Activated naive CD4-positive, alpha-beta T cell (primary cell): Measurements from ENCODE around the gene AMOT.
A peak's percentile ranks its signal among the peaks of the same experiment; 100 is the strongest.
"Not testable (repeated sequence)": the region's sequence is repeated elsewhere in the genome, so short reads cannot be mapped to it uniquely, and the experiment has no call there.

ENCODE experiments used
- DNase-seq, 4 experiments: peaks; one replicate each; lab custom pipeline; 2025; lab: John Stamatoyannopoulos, UW

Gene AMOT

GRCh38 chrX:112840382-112841113 lies at the start of gene AMOT:
Gene AMOT (minus strand): TSS chrX:112840831. CDS start chrX:112823126, 17,705 bp downstream.
- DNase-seq, result peak; percentile 1 to 27 (median 9)

- no peak for DNase-seq
These were observed 48.8 kb upstream of the AMOT start for GRCh38 chrX:112889400-112889799.

GRCh38 chrX:112888916-112889315 lies 48.3 kb upstream of the AMOT start:
- no peak for DNase-seq

DNA sequence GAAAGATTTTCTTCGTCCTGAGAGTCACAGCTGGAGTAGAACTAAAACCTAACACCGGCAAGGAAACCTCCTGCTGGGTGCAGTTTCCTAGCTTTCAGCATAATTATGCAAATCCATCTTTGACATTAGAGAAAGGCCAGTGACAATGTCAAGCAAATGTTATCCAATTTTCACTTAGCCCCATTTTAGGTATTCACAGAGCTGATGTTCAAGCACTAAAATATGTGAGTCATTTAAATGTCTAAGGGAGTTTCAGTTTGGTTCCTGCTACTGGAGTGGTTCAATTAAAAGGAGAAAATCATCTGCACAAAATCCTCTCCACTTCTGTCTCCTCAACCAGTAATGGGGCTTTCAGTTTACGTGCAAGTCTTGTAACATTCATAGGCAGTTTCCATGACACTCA lies 37.1 kb upstream of the AMOT start:
- no peak for DNase-seq

- no peak for DNase-seq
These were observed 34.0 kb upstream of the AMOT start for GRCh38 chrX:112874614-112875013.

DNA sequence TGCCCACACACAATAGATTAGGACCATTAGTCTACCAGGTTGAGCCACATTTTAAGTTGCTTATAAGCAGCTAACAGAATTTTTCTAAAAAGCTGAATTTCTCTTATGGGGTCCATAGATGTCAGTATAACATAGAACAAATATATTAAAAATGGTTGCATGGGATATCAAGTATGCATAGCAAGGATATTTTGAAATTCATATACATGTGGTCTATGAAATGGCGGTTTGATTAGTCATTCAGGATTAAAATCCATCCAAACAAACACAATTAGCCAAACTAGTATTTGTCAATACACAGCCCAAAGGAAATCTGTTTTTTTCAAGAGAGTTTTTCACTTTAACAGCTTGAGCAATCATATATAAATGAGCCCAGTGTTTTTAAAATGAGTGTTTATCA lies 33.5 kb upstream of the AMOT start:
- no peak for DNase-seq

- no peak for DNase-seq
These were observed 28.0 kb upstream of the AMOT start for GRCh38 chrX:112868586-112868985.

GRCh38 chrX:112867570-112867969 lies 26.9 kb upstream of the AMOT start:
- DNase-seq, result no peak

DNA sequence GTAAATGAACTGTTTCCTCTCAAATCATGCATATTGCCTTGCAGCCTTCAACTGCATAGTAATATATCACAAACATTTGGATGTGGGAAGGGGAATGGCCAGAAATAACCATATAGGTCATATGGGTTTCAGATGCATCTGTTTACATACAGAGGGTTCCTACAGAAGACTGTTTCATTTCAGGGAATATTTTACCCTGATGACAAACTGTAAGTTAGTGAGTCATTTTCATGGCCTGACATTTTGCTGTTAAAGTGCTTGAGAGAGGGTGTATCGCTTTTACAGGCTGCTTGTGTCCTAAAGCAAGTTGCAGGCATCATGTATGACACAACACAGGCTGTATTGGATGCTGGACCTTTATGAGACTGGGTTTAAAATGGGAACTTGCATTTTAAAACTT lies 25.5 kb upstream of the AMOT start:
- DNase-seq, result no peak

DNA sequence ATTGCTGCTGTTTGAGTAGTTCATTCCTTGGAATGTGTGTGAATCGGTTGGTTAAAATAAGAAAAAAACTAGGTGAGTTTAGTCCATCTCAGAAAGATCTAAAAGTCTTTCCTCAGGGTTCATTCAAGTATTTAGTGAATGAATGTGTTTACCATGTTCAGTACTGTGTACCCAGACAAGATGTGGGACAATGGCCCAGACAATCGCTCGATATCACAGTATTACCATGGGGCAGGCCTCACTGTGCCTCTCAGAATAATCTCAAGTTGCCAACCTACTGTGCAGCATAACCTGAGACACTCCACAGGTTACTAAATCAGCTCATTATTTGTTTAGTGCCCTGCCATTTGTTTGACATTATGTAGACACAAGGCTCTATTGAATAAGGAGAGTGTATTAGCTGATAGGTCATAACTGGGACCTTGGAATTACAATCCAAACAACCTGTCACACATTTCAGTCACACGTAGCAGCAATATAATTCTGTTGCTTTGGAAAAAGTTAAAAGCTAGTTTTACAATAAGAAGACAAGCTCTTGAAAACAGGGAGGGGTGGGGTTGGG lies 24.9 kb upstream of the AMOT start:
- no peak for DNase-seq

DNA sequence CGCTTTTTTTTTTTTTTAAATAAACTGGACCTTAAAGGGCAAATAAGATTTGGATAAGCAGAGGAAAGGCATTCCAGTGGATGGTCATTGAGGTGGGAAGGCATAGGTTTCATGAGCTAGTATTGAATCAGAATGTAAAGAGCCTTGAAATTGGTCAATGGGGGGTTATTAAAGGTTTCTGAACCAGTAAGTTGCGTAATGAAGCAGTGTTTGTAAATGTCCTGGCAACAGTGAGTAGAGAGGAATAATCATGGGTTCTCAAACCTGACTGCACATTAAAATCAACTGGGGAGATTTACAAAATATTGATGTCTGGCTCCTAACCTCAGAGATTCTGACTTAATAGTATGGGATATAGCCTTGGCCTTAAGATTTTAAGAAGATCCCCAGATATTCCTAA lies 23.2 kb upstream of the AMOT start:
- DNase-seq, result no peak

- no peak for DNase-seq
These were observed 16.8 kb upstream of the AMOT start for GRCh38 chrX:112857478-112857878.

DNA sequence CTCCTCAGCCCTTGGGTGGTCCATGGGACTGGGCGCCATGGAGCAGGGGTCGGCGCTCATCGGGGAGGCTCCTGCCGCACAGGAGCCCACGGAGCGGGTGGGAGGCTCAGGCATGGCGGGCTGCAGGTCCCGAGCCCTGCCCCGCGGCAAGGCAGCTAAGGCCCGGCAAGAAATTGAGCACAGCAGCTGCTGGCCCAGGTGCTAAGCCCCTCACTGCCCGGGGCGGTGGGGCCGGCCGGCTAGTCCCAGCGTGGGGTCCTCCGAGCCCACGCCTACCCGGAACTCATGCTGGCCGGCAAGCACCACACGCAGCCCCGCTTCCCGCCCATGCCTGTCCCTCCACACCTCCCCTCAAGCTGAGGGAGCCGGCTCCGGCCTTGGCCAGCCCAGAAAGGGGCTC lies 14.3 kb upstream of the AMOT start:
- not testable (repeated sequence) for DNase-seq

GRCh38 chrX:112852851-112853250 lies 12.2 kb upstream of the AMOT start:
- no peak for DNase-seq

- no peak for DNase-seq
These were observed 11.2 kb upstream of the AMOT start for GRCh38 chrX:112851806-112852205.

DNA sequence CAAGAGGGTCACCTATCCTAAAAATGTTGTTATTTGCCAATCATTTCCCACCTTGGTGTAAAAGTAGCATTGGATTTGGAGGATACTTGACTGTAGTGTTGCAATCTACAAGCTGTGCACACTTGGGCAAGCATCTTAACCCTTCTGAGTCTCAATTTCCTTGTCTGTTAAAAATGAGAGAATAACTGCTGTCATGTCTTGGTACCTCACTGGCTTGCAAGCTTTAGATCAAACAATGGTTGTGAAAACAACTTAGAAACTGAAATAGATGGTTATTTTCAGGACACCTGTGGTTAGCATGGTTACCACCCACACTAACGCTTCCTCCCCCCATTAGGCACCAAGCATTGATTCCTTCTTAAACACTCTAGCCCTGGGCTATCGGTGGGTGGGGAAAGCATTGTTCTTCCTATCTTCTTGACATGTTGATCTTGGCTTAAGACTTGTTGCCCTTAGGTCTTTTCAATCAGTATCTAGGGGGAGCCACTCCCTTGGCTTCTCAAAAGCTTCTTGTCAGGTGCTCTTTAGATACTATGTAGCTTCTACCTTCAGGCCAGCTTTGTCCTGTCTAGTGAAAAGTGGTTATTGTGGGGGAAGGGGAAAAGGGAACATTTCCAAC lies 10.6 kb upstream of the AMOT start:
- DNase-seq, result no peak

DNA sequence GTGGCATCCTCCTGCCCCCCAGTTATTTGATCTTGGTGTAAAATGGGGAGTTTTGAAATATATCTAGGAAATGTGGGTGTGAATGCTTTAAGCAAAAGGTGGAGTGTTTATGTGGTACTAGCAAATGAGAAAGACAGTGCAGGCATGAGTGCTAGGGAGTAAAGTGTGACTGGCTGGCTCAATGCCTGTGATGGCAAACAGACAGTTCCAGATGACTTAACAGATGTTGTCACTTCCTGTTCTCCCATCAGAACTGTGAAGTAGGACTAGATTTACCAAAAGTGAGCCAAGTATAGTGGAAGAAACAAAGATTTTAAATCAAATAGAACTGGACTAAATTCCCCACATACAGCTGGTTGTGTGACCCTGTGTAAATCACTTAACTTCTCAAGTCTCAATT lies 8.4 kb upstream of the AMOT start:
- no peak for DNase-seq

DNA sequence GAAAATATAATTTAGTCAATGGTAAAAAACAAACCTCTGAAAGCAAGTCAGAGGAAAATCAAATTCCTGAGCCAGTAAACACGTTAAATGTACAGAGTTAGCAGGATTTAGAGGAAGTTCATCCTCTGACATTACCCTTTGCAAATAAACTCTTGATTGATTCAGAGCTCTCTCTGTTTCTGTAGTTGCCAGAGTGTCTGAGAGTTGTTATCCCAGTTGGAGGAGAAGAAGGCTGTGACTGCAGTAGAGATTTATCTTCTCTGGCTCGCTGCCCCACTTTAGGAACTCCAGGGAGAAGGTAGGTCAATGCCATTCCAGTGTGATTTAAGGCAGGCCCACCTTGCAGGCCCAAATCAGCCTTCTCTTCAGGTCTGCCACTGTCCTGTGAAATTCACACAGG lies 6.2 kb upstream of the AMOT start:
- DNase-seq, result no peak

GRCh38 chrX:112846187-112846586 lies 5.6 kb upstream of the AMOT start:
- no peak for DNase-seq

DNA sequence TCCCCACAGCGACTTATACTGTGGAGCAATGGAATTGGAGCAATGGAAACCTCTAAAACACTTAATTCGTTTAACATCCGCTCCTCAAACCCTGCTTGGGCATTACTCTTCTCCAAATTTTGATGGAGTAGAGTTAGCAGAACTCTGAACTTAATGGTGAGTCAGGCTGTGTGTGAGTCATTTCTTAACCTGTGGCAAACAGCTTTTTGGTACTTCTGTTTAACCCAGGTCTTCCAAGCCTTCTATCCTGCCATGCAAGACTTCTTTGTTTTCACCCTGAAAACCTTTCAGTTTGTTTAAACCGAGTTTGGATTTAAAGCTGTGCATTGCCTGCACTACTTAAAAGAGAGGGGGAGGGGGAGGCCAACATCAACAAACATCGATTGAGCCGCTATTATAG lies 3.6 kb upstream of the AMOT start:
- no peak for DNase-seq

DNA sequence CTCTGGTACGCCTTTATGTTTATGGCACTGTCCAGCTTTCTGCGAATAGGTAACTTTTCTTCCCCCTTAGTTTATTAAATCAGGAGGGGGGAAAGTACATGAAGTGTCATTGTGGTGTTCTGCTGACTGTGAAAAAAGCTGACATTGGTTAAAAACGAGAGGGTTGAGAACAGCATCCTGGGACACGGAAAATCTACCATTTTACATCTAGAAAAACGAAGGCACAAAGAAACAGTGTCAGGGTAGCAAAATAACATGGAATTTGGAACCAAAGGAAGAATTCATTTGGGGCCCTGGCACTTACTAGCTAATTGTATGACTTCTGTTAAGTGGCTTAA lies 1.2 kb upstream of the AMOT start:
- no peak for DNase-seq

DNA sequence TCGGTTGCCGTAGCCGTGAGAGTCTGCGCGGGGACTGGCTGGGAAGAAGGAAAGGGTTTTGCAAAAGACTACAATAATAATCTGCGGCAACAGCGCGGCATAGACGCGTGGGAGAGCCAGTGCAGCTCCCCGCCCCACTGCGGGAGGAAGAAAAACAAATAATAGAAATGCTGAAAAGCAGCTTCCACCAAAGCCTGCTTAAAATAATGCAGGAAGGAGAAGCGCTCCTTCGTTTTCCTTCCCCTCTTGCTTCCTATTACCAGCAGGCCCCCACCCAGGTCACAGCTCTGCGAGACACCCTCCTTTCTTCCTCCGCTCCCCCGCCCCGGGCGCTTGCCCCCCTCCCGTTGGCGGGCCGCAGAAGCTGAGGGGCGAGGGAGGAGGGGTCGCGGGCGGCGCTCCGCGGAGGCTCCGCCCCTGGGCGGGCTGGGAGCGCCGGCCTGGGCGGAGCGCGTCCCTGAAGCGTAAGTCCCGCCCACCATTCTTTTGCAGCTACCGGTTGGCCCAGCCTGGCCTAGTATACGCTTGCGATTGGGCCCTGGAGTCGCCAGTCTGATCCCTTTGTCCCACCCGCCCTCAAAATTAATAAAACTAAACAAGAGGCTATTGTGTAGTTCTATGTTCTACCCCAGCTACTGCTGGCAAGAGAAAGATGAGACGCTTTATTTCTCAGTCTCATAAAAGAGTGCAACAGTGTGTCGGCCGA lies 636 bp upstream of the AMOT start:
- peak; percentile 3 to 68 (median 30) for DNase-seq

- no peak for DNase-seq
These were observed 775 bp downstream of the AMOT start for GRCh38 chrX:112839856-112840255.
